ENCODE measurements around the gene SYNPO2L.
"Not testable (repeated sequence)": the region's sequence is repeated elsewhere in the genome, so short reads cannot be mapped to it uniquely, and the experiment has no call there.

Gene SYNPO2L

GRCh38 chr10:73639286-73639685 lies 16.5 kb downstream of the SYNPO2L start:
- Histone ChIP-seq H3K4me1 (ENCODE audit: control insufficient read depth in 1 of 2, insufficient read depth in 2 of 2, low read length in 2 of 2) (no peaks in the 10 kb centered on the region), H3K27me3 (ENCODE audit: control insufficient read depth in 1 of 2, insufficient read depth in 2 of 2, low read length in 2 of 2) (no peaks in the 10 kb centered on the region), H3K9ac (ENCODE audit: low read depth in 1 of 2, low read length in 2 of 2) (no peak overlapping the region), H3K36me3 (ENCODE audit: control insufficient read depth in 1 of 2, insufficient read depth in 2 of 2, low read length in 2 of 2) (no peaks in the 10 kb centered on the region), H3K9me3 (ENCODE audit: control insufficient read depth in 1 of 2, low read length in 2 of 2) (no peaks in the 10 kb centered on the region), H3K27ac (ENCODE audit: low read depth, low read length) (no peak overlapping the region), H3K4me3 (ENCODE audit: low read depth in 1 of 2, low read length in 2 of 2) (no peak overlapping the region)

GRCh38 chr10:73635781-73636180 lies 20.0 kb downstream of the SYNPO2L start:
- Histone ChIP-seq H3K27ac (ENCODE audit: low read depth, low read length) (no peak overlapping the region), H3K4me3 (ENCODE audit: low read depth in 1 of 2, low read length in 2 of 2) (no peak overlapping the region), H3K36me3 (ENCODE audit: control insufficient read depth in 1 of 2, insufficient read depth in 2 of 2, low read length in 2 of 2) (no peaks in the 10 kb centered on the region), H3K4me1 (ENCODE audit: control insufficient read depth in 1 of 2, insufficient read depth in 2 of 2, low read length in 2 of 2) (no peaks in the 10 kb centered on the region), H3K9me3 (ENCODE audit: control insufficient read depth in 1 of 2, low read length in 2 of 2) (no peaks in the 10 kb centered on the region), H3K27me3 (ENCODE audit: control insufficient read depth in 1 of 2, insufficient read depth in 2 of 2, low read length in 2 of 2) (no peaks in the 10 kb centered on the region), H3K9ac (ENCODE audit: low read depth in 1 of 2, low read length in 2 of 2) (no peak overlapping the region)

GRCh38 chr10:73634421-73634820 lies 21.4 kb downstream of the SYNPO2L start:
- Histone ChIP-seq H3K9me3 (ENCODE audit: control insufficient read depth in 1 of 2, low read length in 2 of 2) (no peaks in the 10 kb centered on the region), H3K4me1 (ENCODE audit: control insufficient read depth in 1 of 2, insufficient read depth in 2 of 2, low read length in 2 of 2) (no peaks in the 10 kb centered on the region)

GRCh38 chr10:73629165-73629564 lies 26.7 kb downstream of the SYNPO2L start:
- Histone ChIP-seq H3K27ac (ENCODE audit: low read depth, low read length) (no peak overlapping the region), H3K27me3 (ENCODE audit: control insufficient read depth in 1 of 2, insufficient read depth in 2 of 2, low read length in 2 of 2) (no peaks in the 10 kb centered on the region)

More at GRCh38 chr10:73634421-73634820, 21.4 kb downstream of the SYNPO2L start:
- Histone ChIP-seq H3K27me3 (ENCODE audit: control insufficient read depth in 1 of 2, insufficient read depth in 2 of 2, low read length in 2 of 2) (no peaks in the 10 kb centered on the region), H3K9ac (ENCODE audit: low read depth in 1 of 2, low read length in 2 of 2) (no peak overlapping the region), H3K4me3 (ENCODE audit: low read depth in 1 of 2, low read length in 2 of 2) (no peak overlapping the region), H3K27ac (ENCODE audit: low read depth, low read length) (no peak overlapping the region), H3K36me3 (ENCODE audit: control insufficient read depth in 1 of 2, insufficient read depth in 2 of 2, low read length in 2 of 2) (no peaks in the 10 kb centered on the region)

GRCh38 chr10:73628405-73628804 lies 27.4 kb downstream of the SYNPO2L start:
- Histone ChIP-seq H3K9ac (ENCODE audit: low read depth in 1 of 2, low read length in 2 of 2) (no peak overlapping the region), H3K27me3 (ENCODE audit: control insufficient read depth in 1 of 2, insufficient read depth in 2 of 2, low read length in 2 of 2) (no peaks in the 10 kb centered on the region), H3K9me3 (ENCODE audit: control insufficient read depth in 1 of 2, low read length in 2 of 2) (no peaks in the 10 kb centered on the region), H3K4me1 (ENCODE audit: control insufficient read depth in 1 of 2, insufficient read depth in 2 of 2, low read length in 2 of 2) (peaks cover 3 to 9% of the 10 kb centered on the region in 2 donors), H3K27ac (ENCODE audit: low read depth, low read length) (no peak overlapping the region), H3K4me3 (ENCODE audit: low read depth in 1 of 2, low read length in 2 of 2) (no peak overlapping the region), H3K36me3 (ENCODE audit: control insufficient read depth in 1 of 2, insufficient read depth in 2 of 2, low read length in 2 of 2) (no peaks in the 10 kb centered on the region)

More at GRCh38 chr10:73629165-73629564, 26.7 kb downstream of the SYNPO2L start:
- H3K9me3 ChIP-seq (ENCODE audit: control insufficient read depth in 1 of 2, low read length in 2 of 2), result no peaks in the 10 kb centered on the region
- H3K4me1 ChIP-seq (ENCODE audit: control insufficient read depth in 1 of 2, insufficient read depth in 2 of 2, low read length in 2 of 2), result peaks cover 3 to 9% of the 10 kb centered on the region in 2 donors
- no peak overlapping the region for H3K9ac ChIP-seq (ENCODE audit: low read depth in 1 of 2, low read length in 2 of 2)
- H3K36me3 ChIP-seq (ENCODE audit: control insufficient read depth in 1 of 2, insufficient read depth in 2 of 2, low read length in 2 of 2), result no peaks in the 10 kb centered on the region
- no peak overlapping the region for H3K4me3 ChIP-seq (ENCODE audit: low read depth in 1 of 2, low read length in 2 of 2)

GRCh38 chr10:73627300-73627699 lies 28.5 kb downstream of the SYNPO2L start:
- Histone ChIP-seq H3K27me3 (ENCODE audit: control insufficient read depth in 1 of 2, insufficient read depth in 2 of 2, low read length in 2 of 2) (no peaks in the 10 kb centered on the region), H3K4me1 (ENCODE audit: control insufficient read depth in 1 of 2, insufficient read depth in 2 of 2, low read length in 2 of 2) (peaks cover 3 to 9% of the 10 kb centered on the region in 2 donors), H3K27ac (ENCODE audit: low read depth, low read length) (no peak overlapping the region), H3K9me3 (ENCODE audit: control insufficient read depth in 1 of 2, low read length in 2 of 2) (no peaks in the 10 kb centered on the region), H3K4me3 (ENCODE audit: low read depth in 1 of 2, low read length in 2 of 2) (no peak overlapping the region), H3K36me3 (ENCODE audit: control insufficient read depth in 1 of 2, insufficient read depth in 2 of 2, low read length in 2 of 2) (no peaks in the 10 kb centered on the region), H3K9ac (ENCODE audit: low read depth in 1 of 2, low read length in 2 of 2) (no peak overlapping the region)

- Histone ChIP-seq H3K4me3 (ENCODE audit: low read depth in 1 of 2, low read length in 2 of 2) (peak overlapping the region; percentile 97 to 98), H3K4me1 (ENCODE audit: control insufficient read depth in 1 of 2, insufficient read depth in 2 of 2, low read length in 2 of 2) (peaks cover 6 to 9% of the 10 kb centered on the region in 2 donors), H3K9ac (ENCODE audit: low read depth in 1 of 2, low read length in 2 of 2) (peak overlapping the region; percentile 81 to 95), H3K27me3 (ENCODE audit: control insufficient read depth in 1 of 2, insufficient read depth in 2 of 2, low read length in 2 of 2) (no peaks in the 10 kb centered on the region), H3K27ac (ENCODE audit: low read depth, low read length) (peak overlapping the region; percentile 66), H3K36me3 (ENCODE audit: control insufficient read depth in 1 of 2, insufficient read depth in 2 of 2, low read length in 2 of 2) (no peaks in the 10 kb centered on the region), H3K9me3 (ENCODE audit: control insufficient read depth in 1 of 2, low read length in 2 of 2) (no peaks in the 10 kb centered on the region)
Observed at GRCh38 chr10:73625884-73626752, 29.7 kb downstream of the SYNPO2L start.

GRCh38 chr10:73625004-73625883 lies 30.6 kb downstream of the SYNPO2L start:
- Histone ChIP-seq H3K9ac (ENCODE audit: low read depth in 1 of 2, low read length in 2 of 2) (peak overlapping the region; percentile 82 to 95), H3K9me3 (ENCODE audit: control insufficient read depth in 1 of 2, low read length in 2 of 2) (no peaks in the 10 kb centered on the region), H3K36me3 (ENCODE audit: control insufficient read depth in 1 of 2, insufficient read depth in 2 of 2, low read length in 2 of 2) (no peaks in the 10 kb centered on the region), H3K4me3 (ENCODE audit: low read depth in 1 of 2, low read length in 2 of 2) (peak overlapping the region; percentile 97 to 98), H3K27ac (ENCODE audit: low read depth, low read length) (peak overlapping the region; percentile 47), H3K4me1 (ENCODE audit: control insufficient read depth in 1 of 2, insufficient read depth in 2 of 2, low read length in 2 of 2) (peaks cover 6 to 9% of the 10 kb centered on the region in 2 donors), H3K27me3 (ENCODE audit: control insufficient read depth in 1 of 2, insufficient read depth in 2 of 2, low read length in 2 of 2) (no peaks in the 10 kb centered on the region)

GRCh38 chr10:73623056-73623455 lies 32.8 kb downstream of the SYNPO2L start:
- H3K27ac ChIP-seq (ENCODE audit: low read depth, low read length), result no peak overlapping the region
- no peak overlapping the region for H3K4me3 ChIP-seq (ENCODE audit: low read depth in 1 of 2, low read length in 2 of 2)
- H3K9me3 ChIP-seq (ENCODE audit: control insufficient read depth in 1 of 2, low read length in 2 of 2), result no peaks in the 10 kb centered on the region
- H3K9ac ChIP-seq (ENCODE audit: low read depth in 1 of 2, low read length in 2 of 2), result no peak overlapping the region
- H3K27me3 ChIP-seq (ENCODE audit: control insufficient read depth in 1 of 2, insufficient read depth in 2 of 2, low read length in 2 of 2), result no peaks in the 10 kb centered on the region
- no peaks in the 10 kb centered on the region for H3K36me3 ChIP-seq (ENCODE audit: control insufficient read depth in 1 of 2, insufficient read depth in 2 of 2, low read length in 2 of 2)
- peaks cover 6 to 9% of the 10 kb centered on the region in 2 donors for H3K4me1 ChIP-seq (ENCODE audit: control insufficient read depth in 1 of 2, insufficient read depth in 2 of 2, low read length in 2 of 2)

GRCh38 chr10:73620974-73621373 lies 34.9 kb downstream of the SYNPO2L start:
- not testable (repeated sequence) for H3K4me1 ChIP-seq (ENCODE audit: control insufficient read depth in 1 of 2, insufficient read depth in 2 of 2, low read length in 2 of 2); H3K27ac ChIP-seq (ENCODE audit: low read depth, low read length); H3K9me3 ChIP-seq (ENCODE audit: control insufficient read depth in 1 of 2, low read length in 2 of 2); H3K9ac ChIP-seq (ENCODE audit: low read depth in 1 of 2, low read length in 2 of 2); H3K27me3 ChIP-seq (ENCODE audit: control insufficient read depth in 1 of 2, insufficient read depth in 2 of 2, low read length in 2 of 2); H3K36me3 ChIP-seq (ENCODE audit: control insufficient read depth in 1 of 2, insufficient read depth in 2 of 2, low read length in 2 of 2); H3K4me3 ChIP-seq (ENCODE audit: low read depth in 1 of 2, low read length in 2 of 2)
